Nephron progenitor cell (in vitro differentiated cells): ENCODE results near the gene MTX2.

Experiments
- DNase-seq: peaks from one replicate; pipeline ENCODE4 v3.0.0; 2021
- H3K27ac Mint-ChIP-seq: 2 replicates; pipeline ENCODE4 v1.8.0; 2021; ENCODE audit warnings: mild to moderate bottlenecking, moderate library complexity, mixed read lengths
- H3K27me3 Mint-ChIP-seq: 2 replicates; pipeline ENCODE4 v1.8.0; 2021; ENCODE audit warnings: mild to moderate bottlenecking, low read depth, mixed read lengths; ENCODE audit not compliant: poor library complexity
- H3K36me3 Mint-ChIP-seq: 2 replicates; pipeline ENCODE4 v1.8.0; 2021; ENCODE audit warnings: low read depth, mixed read lengths
- H3K4me1 Mint-ChIP-seq: 2 replicates; pipeline ENCODE4 v1.8.0; 2021; ENCODE audit warnings: mixed read lengths
- H3K4me3 Mint-ChIP-seq: 2 replicates; pipeline ENCODE4 v1.8.0; 2021; ENCODE audit warnings: mild to moderate bottlenecking, moderate library complexity, mixed read lengths
- H3K9me3 Mint-ChIP-seq: 2 replicates; pipeline ENCODE4 v1.8.0; 2021; ENCODE audit warnings: mild to moderate bottlenecking, moderate library complexity, mixed read lengths
- TF ChIP-seq, protein P1 (sequence below): fragments of 200-600 bp; sonication (generic); IDR thresholded peaks from 2 replicates; pipeline ENCODE4 v1.5.0; 2021; ENCODE audit warnings: antibody characterized with exemption

The MTX2 gene

DNA sequence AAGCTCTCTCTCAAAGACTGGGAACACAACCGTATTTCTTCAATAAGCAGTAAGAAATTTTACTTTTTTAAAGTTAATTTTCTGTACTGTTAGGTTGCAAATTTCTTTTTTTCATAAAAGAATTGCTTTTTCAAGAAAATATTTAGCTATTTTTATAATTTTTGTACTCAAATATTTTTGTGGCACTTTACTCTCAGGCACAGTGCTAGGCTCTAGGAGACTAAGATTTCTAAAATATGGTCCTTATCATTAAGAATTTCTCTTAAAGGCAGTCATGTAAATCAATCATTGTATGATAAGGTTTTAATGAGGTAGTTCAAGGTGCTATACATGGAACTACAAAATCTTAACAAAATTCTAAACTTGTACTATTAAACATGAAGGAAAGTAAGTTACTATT lies 61.4 kb downstream of the MTX2 start:
- Mint-ChIP-seq H3K9me3 (no peaks in the 10 kb centered on the region), H3K27ac (no peak overlapping the region), H3K4me3 (no peak overlapping the region), H3K4me1 (peaks cover 8% of the 10 kb centered on the region), H3K27me3 (no peaks in the 10 kb centered on the region), H3K36me3 (peaks cover 24% of the 10 kb centered on the region)
- TF ChIP-seq, protein P1, sequence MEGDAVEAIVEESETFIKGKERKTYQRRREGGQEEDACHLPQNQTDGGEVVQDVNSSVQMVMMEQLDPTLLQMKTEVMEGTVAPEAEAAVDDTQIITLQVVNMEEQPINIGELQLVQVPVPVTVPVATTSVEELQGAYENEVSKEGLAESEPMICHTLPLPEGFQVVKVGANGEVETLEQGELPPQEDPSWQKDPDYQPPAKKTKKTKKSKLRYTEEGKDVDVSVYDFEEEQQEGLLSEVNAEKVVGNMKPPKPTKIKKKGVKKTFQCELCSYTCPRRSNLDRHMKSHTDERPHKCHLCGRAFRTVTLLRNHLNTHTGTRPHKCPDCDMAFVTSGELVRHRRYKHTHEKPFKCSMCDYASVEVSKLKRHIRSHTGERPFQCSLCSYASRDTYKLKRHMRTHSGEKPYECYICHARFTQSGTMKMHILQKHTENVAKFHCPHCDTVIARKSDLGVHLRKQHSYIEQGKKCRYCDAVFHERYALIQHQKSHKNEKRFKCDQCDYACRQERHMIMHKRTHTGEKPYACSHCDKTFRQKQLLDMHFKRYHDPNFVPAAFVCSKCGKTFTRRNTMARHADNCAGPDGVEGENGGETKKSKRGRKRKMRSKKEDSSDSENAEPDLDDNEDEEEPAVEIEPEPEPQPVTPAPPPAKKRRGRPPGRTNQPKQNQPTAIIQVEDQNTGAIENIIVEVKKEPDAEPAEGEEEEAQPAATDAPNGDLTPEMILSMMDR, result no peak
- DNase-seq, result no peak

DNA sequence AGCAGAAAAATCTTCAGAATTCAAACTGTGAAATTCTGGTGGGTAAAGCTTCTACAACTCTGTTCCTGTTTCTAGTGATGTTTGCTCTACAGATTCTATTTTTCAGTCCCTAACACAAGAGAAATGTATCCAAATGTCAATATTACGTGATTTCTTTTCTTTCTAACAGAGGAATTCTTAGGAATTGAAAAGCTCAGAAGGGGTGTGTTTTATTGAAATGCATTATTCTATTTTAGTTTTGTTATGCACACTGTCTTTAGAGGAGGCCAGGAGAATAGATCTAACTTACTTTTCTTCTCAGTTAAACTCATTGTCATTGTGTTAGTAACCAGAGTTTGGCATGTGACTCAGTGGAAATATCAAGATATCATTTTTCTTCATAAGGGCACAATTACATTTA lies 62.4 kb downstream of the MTX2 start:
- H3K4me1 Mint-ChIP-seq, result no peaks in the 10 kb centered on the region
- no peaks in the 10 kb centered on the region for H3K27me3 Mint-ChIP-seq
- peak overlapping the region; percentile 1 for H3K27ac Mint-ChIP-seq
- H3K36me3 Mint-ChIP-seq, result peaks cover 24% of the 10 kb centered on the region
- TF ChIP-seq, protein P1, result no peak
- DNase-seq, result no peak
- H3K9me3 Mint-ChIP-seq, result no peaks in the 10 kb centered on the region
- H3K4me3 Mint-ChIP-seq, result no peak overlapping the region

DNA sequence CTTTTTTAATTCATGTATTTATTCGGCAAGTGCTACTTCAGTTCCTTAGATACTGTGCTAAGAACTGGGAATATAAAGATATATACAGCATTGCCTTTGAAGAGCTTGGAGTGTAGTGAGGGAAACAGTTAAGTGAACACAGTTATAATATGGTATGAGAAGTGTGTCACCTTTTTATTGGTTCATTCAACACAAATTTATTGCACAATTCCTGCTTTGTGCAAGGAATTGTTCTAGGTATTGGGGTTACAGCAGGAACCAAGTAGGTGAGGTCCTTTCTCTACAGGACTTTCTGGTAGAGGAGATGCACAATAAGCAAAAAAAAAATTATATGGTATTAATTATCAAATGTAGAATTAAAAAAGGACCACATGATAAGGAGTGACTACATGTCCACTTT lies 65.5 kb downstream of the MTX2 start:
- TF ChIP-seq, protein P1, result no peak
- DNase-seq, result no peak
- peaks cover 37% of the 10 kb centered on the region for H3K36me3 Mint-ChIP-seq

DNA sequence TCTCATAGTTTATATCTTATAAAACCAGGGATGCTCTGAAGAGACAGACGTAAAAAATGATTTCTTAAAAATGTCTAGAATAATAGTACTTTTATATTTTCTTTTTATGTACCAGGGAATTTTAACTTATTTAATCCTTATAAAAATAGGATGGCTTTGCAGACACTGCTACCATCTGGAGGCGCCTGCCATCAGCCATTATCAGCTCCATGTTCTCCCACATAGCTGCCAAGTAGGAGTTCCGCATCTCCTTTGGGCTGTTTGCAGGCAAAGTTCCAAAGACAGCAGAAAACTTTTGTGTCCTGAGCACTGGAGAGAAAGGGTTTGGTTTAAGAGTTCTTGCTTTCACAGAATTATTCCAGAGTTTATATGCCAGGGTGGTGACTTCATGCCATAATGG lies 69.2 kb downstream of the MTX2 start:
- H3K9me3 Mint-ChIP-seq, result peaks cover 16% of the 10 kb centered on the region

More for the DNA sequence above, 65.5 kb downstream of the MTX2 start:
- Mint-ChIP-seq H3K27ac (no peak overlapping the region), H3K9me3 (peaks cover 8% of the 10 kb centered on the region), H3K4me3 (no peak overlapping the region), H3K4me1 (no peaks in the 10 kb centered on the region), H3K27me3 (no peaks in the 10 kb centered on the region)

DNA sequence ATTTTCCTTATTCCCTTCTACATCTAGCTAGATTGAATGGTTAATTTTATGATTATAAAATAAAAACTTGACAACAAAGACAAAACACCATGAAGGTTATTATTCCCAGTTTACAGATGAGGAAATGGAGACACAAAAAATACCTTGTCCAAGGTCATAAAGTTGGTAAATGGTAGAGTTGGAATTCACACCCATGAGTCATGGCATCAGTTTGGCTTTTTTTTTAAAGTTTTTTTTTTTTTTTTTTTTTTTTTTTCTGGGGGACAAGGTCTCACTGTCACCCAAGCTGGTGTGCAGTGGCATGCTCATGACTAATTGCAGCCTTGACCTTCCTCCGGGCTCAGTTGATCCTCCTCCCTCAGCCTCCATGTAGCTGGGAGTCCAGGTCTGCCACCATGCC lies 70.0 kb downstream of the MTX2 start:
- DNase-seq, result no peak
- Mint-ChIP-seq H3K27me3 (no peaks in the 10 kb centered on the region), H3K4me3 (no peak overlapping the region), H3K4me1 (no peaks in the 10 kb centered on the region), H3K36me3 (peaks cover 55% of the 10 kb centered on the region), H3K27ac (no peak overlapping the region), H3K9me3 (peaks cover 16% of the 10 kb centered on the region)
- TF ChIP-seq, protein P1, result no peak

More for the DNA sequence above, 69.2 kb downstream of the MTX2 start:
- Mint-ChIP-seq H3K27ac (no peak overlapping the region), H3K27me3 (no peaks in the 10 kb centered on the region), H3K4me1 (no peaks in the 10 kb centered on the region), H3K4me3 (no peak overlapping the region), H3K36me3 (peaks cover 50% of the 10 kb centered on the region)
- no peak for DNase-seq
- TF ChIP-seq, protein P1, result no peak

DNA sequence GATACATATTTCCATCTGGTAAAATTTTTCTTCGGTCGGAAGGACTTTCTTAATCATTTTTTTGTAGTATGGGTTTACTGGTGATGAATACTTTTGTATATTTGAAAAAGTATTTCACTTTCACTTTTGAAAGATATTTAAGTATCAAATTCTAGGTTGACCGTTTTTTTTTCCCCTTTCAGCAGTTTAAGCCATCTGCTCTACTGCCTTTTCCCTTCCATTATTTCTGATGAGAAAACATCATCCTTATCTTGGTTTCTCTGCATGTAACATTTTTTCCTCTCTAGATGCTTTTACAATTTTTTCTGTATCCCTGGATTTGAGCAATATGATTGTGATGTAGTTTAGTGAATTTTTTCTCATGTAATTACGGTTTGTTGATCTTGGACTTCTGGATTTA lies 87.0 kb downstream of the MTX2 start:
- no peak overlapping the region for H3K27ac Mint-ChIP-seq
- H3K36me3 Mint-ChIP-seq, result peaks cover 13% of the 10 kb centered on the region
- no peaks in the 10 kb centered on the region for H3K27me3 Mint-ChIP-seq
- TF ChIP-seq, protein P1, result no peak
- no peak for DNase-seq
- no peak overlapping the region for H3K4me3 Mint-ChIP-seq
- peaks cover 19% of the 10 kb centered on the region for H3K9me3 Mint-ChIP-seq
- H3K4me1 Mint-ChIP-seq, result no peaks in the 10 kb centered on the region
